SU-DHL-6 (cell line): ENCODE measurements around the gene TRRAP.

Experiments used
- CTCF ChIP-seq: fragments of 200-600 bp; sonication (generic); IDR thresholded peaks from one replicate; pipeline ENCODE4 v1.5.1; 2017; ENCODE audit warnings: antibody characterized with exemption, mild to moderate bottlenecking, low read length, moderate library complexity; ENCODE audit not compliant: insufficient read depth, poor library complexity, severe bottlenecking
- EZH2phosphoT487 ChIP-seq: fragments of 200-600 bp; sonication (generic), shearing (Covaris generic); conservative IDR thresholded peaks from 2 replicates; pipeline ENCODE4 v1.6.1; 2018; ENCODE audit warnings: mild to moderate bottlenecking, antibody characterized with exemption, low read length, moderate library complexity, mixed read lengths

DNA sequence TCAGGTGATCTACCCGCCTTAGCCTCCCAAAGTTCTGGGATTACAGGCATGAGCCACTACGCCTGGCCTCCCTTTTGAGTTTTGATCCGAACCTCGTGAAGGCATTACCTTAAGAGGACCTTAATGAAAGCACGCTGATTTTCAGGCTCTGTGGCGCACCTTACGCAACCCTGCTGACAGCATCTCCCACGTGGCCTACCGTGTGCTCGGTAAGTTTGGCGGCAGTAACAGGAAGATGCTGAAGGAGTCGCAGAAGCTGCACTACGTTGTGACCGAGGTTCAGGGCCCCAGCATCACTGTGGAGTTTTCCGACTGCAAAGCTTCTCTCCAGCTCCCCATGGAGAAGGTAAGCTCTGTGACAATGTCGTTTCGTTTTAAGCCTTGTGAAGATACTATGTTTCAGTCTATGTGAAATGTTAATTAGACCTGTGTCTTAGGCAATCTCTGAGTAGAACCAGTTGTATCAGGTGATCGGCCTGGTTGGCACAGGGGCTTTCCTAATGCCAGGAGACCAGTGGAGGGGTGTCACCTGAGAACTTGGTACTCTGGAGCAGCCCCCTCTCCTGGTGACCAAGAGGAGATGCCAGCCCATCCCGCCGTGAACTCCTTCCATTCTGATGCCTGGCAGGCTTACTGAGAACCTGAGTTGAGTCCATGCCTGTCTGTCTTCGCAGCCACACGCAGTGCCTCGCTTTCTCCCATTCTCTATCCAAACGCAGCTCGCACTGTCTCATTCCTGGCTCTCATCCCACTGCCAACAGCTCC, 43.5 kb downstream of the TRRAP start:
- no peak for TF ChIP-seq CTCF
- no peak for TF ChIP-seq EZH2phosphoT487
